Measurements from ENCODE around the gene TNFAIP8L2.

Gene TNFAIP8L2

DNA sequence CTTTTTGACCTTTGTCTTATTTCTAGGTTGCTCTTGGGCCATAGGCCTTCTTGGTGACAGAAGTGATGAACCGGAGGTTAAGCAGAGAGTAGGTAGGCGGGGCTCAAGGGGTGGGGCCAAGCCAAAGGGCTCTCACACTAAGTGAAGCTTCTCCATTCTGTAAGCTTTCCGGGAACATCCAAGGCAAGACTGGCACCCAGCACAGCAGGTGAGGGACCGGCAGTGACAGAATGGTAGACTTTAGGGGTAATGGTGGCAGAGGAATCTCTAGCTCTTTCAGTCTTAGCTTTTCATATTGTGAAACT is at the start of gene TNFAIP8L2:
Gene TNFAIP8L2 (plus strand): TSS at position 135 of the 305 bp plus-strand sequence. CDS start 2,049 bp downstream, outside the sequence.
- Histone ChIP-seq H2AFZ (ENCODE audit: low read length) (no peak within 1 kb of the TSS), H3K4me3 (ENCODE audit: low read length) (no peak within 1 kb of the TSS), H3F3A (ENCODE audit: insufficient read depth, low read length) (no peaks in the 10 kb centered on the region), H3K79me2 (ENCODE audit: low read length) (no peaks in the 10 kb centered on the region), H3K9ac (ENCODE audit: low read length) (no peak within 1 kb of the TSS), H3K36me3 (replicated peaks; ENCODE audit: insufficient read depth, low read length) (no peaks in the 10 kb centered on the region), H3K27me3 (replicated peaks; ENCODE audit: insufficient read depth, low read length) (no peaks in the 10 kb centered on the region), H3K9me2 (replicated peaks; ENCODE audit: insufficient read depth, low read length) (no peaks in the 10 kb centered on the region), H3K9me3 (replicated peaks; ENCODE audit: insufficient read depth, low read length) (no peaks in the 10 kb centered on the region), H3K4me1 (ENCODE audit: low read length) (no peaks in the 10 kb centered on the region), H3K4me2 (ENCODE audit: low read depth, low read length) (no peak within 1 kb of the TSS), H3K27ac (ENCODE audit: low read length) (no peak within 1 kb of the TSS), H4K20me1 (ENCODE audit: insufficient read depth, low read length) (no peaks in the 10 kb centered on the region)
- no peak for DNase-seq
- no peak for TF ChIP-seq EZH2 (optimal IDR thresholded peaks at IDR 0.05; ENCODE audit: low read depth, low read length)
- no peak for TF ChIP-seq EZH2phosphoT487 (IDR thresholded peaks at IDR 0.05; ENCODE audit: low read length)
- TF ChIP-seq CTCF (IDR thresholded peaks at IDR 0.05; ENCODE audit: low read length) = no peak

- no peak for TF ChIP-seq CTCF (IDR thresholded peaks at IDR 0.05; ENCODE audit: low read length)
- TF ChIP-seq EZH2 (optimal IDR thresholded peaks at IDR 0.05; ENCODE audit: low read depth, low read length) = no peak
- no peak for TF ChIP-seq EZH2phosphoT487 (IDR thresholded peaks at IDR 0.05; ENCODE audit: low read length)
- no peaks in the 10 kb centered on the region for H3K9me2 ChIP-seq (replicated peaks; ENCODE audit: insufficient read depth, low read length)
- no peak overlapping the region for H3K27ac ChIP-seq (ENCODE audit: low read length)
These were observed 49.6 kb upstream of the TNFAIP8L2 start for GRCh38 chr1:151106894-151107293.

GRCh38 chr1:151108331-151108730 is 48.1 kb upstream of the TNFAIP8L2 start:
- Histone ChIP-seq H3K27ac (ENCODE audit: low read length) (no peak overlapping the region), H2AFZ (ENCODE audit: low read length) (no peak overlapping the region), H3K27me3 (replicated peaks; ENCODE audit: insufficient read depth, low read length) (no peaks in the 10 kb centered on the region), H3K79me2 (ENCODE audit: low read length) (no peaks in the 10 kb centered on the region), H3F3A (ENCODE audit: insufficient read depth, low read length) (no peaks in the 10 kb centered on the region), H3K9me3 (replicated peaks; ENCODE audit: insufficient read depth, low read length) (no peaks in the 10 kb centered on the region), H3K4me1 (ENCODE audit: low read length) (no peaks in the 10 kb centered on the region), H3K4me3 (ENCODE audit: low read length) (no peak overlapping the region), H3K9ac (ENCODE audit: low read length) (no peak overlapping the region), H3K36me3 (replicated peaks; ENCODE audit: insufficient read depth, low read length) (no peaks in the 10 kb centered on the region), H3K4me2 (ENCODE audit: low read depth, low read length) (no peak overlapping the region), H3K9me2 (replicated peaks; ENCODE audit: insufficient read depth, low read length) (no peaks in the 10 kb centered on the region), H4K20me1 (ENCODE audit: insufficient read depth, low read length) (no peaks in the 10 kb centered on the region)
- DNase-seq = no peak
- no peak for TF ChIP-seq EZH2phosphoT487 (IDR thresholded peaks at IDR 0.05; ENCODE audit: low read length)
- TF ChIP-seq EZH2 (optimal IDR thresholded peaks at IDR 0.05; ENCODE audit: low read depth, low read length) = no peak
- no peak for TF ChIP-seq CTCF (IDR thresholded peaks at IDR 0.05; ENCODE audit: low read length)

More at GRCh38 chr1:151106894-151107293, 49.6 kb upstream of the TNFAIP8L2 start:
- no peak overlapping the region for H2AFZ ChIP-seq (ENCODE audit: low read length)
- H4K20me1 ChIP-seq (ENCODE audit: insufficient read depth, low read length) = no peaks in the 10 kb centered on the region
- H3F3A ChIP-seq (ENCODE audit: insufficient read depth, low read length) = no peaks in the 10 kb centered on the region
- H3K36me3 ChIP-seq (replicated peaks; ENCODE audit: insufficient read depth, low read length) = no peaks in the 10 kb centered on the region
- H3K4me3 ChIP-seq (ENCODE audit: low read length) = no peak overlapping the region
- no peaks in the 10 kb centered on the region for H3K9me3 ChIP-seq (replicated peaks; ENCODE audit: insufficient read depth, low read length)
- DNase-seq = no peak
- no peak overlapping the region for H3K9ac ChIP-seq (ENCODE audit: low read length)
- H3K79me2 ChIP-seq (ENCODE audit: low read length) = no peaks in the 10 kb centered on the region
- H3K27me3 ChIP-seq (replicated peaks; ENCODE audit: insufficient read depth, low read length) = no peaks in the 10 kb centered on the region
- H3K4me2 ChIP-seq (ENCODE audit: low read depth, low read length) = no peak overlapping the region
- no peaks in the 10 kb centered on the region for H3K4me1 ChIP-seq (ENCODE audit: low read length)

Data from MM.1S (cell line).